Urinary bladder (tissue), 4 donors: ENCODE data around the gene RFLNA. TPM values are rescaled to one million over a fixed set of nuclear protein-coding genes. Genes with fewer than 3 reads are reported as not detected.

Experiments
- DNase-seq: peaks from one replicate; pipeline ENCODE4 v3.0.0-alpha.2; 2015; ENCODE audit errors: extremely low spot score
- H3K27ac ChIP-seq: one replicate; pipeline ENCODE4 v1.5.1; 2013; ENCODE audit warnings: low read depth, mild to moderate bottlenecking, moderate library complexity
- H3K36me3 ChIP-seq: one replicate; pipeline ENCODE4 v1.6.1; 2013; ENCODE audit warnings: mild to moderate bottlenecking, moderate library complexity; ENCODE audit not compliant: insufficient read depth
- H3K4me1 ChIP-seq: one replicate; pipeline ENCODE4 v1.6.1; 2013; ENCODE audit warnings: mild to moderate bottlenecking, moderate library complexity; ENCODE audit not compliant: insufficient read depth
- H3K4me3 ChIP-seq: one replicate; pipeline ENCODE4 v1.5.1; 2013; ENCODE audit warnings: low read depth, low read length
- WGBS: extraction: QIAGEN DNeasy Blood & Tissue Kit; methylation state at CpG from one replicate; pipeline ENCODE4 v1.1.7; 2013; 5-methylcytosine and 5-hydroxymethylcytosine counted together
- polyA plus RNA-seq: library from polyadenylated mRNA; stranded (reverse); fragments of 200-250 nt; gene quantifications from one replicate; pipeline ENCODE4 v1.2.3, GENCODE V29; 2013
- small RNA-seq: library from RNA; depleted of rRNA; stranded (forward); fragments of <200 nt; gene quantifications from one replicate; pipeline ENCODE3, GENCODE V24; 2014
- total RNA-seq: library from RNA; depleted of rRNA; stranded (reverse); fragments of >200 nt; gene quantifications from one replicate; pipeline ENCODE4 v1.2.3, GENCODE V29; 2014
- donor health status: healthy with polysubstance abuse.
- donor health status: healthy.

RFLNA gene
- total and polyA plus RNA-seq, 2 donors, result 0.67 to 6.0 TPM

GRCh38 chr12:124364543-124364942 lies 69.7 kb downstream of the RFLNA start:
- WGBS, result 82% methylated on average over 11 of the region's 11 CpGs
- Histone ChIP-seq H3K27ac (no peak overlapping the region), H3K4me3 (no peak overlapping the region), H3K4me1 (peaks cover 2% of the 10 kb centered on the region), H3K36me3 (peaks cover 3% of the 10 kb centered on the region)
- no peak for DNase-seq

Small RNA genes lying within 50 kb of the gene (small RNA-seq; reads per million reads assigned to genes)
- not detected for gene MIR6880
